ENCODE results near the gene GGT5.

DNA sequence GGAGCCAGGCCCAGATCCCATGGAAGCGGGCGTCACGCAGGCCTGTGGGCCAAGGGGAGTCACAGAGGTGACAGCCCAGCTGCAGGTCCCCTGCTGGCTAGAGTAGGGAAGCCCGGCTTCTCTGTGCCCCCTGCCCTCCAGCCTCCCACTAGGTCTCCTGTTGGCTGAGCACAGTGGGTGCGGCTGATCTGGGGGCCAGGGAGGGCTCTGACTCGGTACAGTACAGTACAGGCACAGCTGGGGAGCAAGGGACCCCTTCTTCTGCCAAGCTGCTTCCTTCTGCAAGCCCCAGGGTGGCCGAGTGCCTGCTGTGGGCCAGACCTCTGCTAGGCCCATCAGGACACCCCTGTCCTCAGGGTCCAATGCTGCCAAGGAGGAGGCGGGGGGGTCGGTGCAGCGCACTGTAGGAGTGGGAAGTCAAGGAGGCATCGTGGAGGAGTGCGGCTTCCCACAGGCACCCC, 53.5 kb downstream of the GGT5 start:
- TF ChIP-seq, protein P1, sequence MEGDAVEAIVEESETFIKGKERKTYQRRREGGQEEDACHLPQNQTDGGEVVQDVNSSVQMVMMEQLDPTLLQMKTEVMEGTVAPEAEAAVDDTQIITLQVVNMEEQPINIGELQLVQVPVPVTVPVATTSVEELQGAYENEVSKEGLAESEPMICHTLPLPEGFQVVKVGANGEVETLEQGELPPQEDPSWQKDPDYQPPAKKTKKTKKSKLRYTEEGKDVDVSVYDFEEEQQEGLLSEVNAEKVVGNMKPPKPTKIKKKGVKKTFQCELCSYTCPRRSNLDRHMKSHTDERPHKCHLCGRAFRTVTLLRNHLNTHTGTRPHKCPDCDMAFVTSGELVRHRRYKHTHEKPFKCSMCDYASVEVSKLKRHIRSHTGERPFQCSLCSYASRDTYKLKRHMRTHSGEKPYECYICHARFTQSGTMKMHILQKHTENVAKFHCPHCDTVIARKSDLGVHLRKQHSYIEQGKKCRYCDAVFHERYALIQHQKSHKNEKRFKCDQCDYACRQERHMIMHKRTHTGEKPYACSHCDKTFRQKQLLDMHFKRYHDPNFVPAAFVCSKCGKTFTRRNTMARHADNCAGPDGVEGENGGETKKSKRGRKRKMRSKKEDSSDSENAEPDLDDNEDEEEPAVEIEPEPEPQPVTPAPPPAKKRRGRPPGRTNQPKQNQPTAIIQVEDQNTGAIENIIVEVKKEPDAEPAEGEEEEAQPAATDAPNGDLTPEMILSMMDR (IDR thresholded peaks at IDR 0.05; ENCODE audit: low read depth, low read length): no peak
- no peak for TF ChIP-seq EZH2phosphoT487 (IDR thresholded peaks at IDR 0.05; ENCODE audit: low read depth)

Measured in OCI-LY3 (cell line).